Testis (tissue), 3 donors: Measurements from ENCODE around the gene ATF2. TPM values are rescaled to one million over a fixed set of nuclear protein-coding genes. Genes with fewer than 3 reads are reported as not detected.

ENCODE experiments used
- DNase-seq: peaks from one replicate; pipeline ENCODE4 v3.0.0-alpha.2; 2019
- H3K27ac ChIP-seq, 2 donors: fragments of 200-600 bp; sonication (generic); one replicate each; pipeline ENCODE4 v1.5.1; 2019
- H3K27me3 ChIP-seq: fragments of 200-600 bp; sonication (generic); one replicate; pipeline ENCODE4 v1.5.1; 2019
- H3K36me3 ChIP-seq: fragments of 200-600 bp; sonication (generic); one replicate; pipeline ENCODE4 v1.5.1; 2017; ENCODE audit warnings: low read depth; ENCODE audit errors: missing control alignments
- H3K4me1 ChIP-seq: fragments of 200-600 bp; sonication (generic); one replicate; pipeline ENCODE4 v1.5.1; 2019
- H3K4me3 ChIP-seq, 2 donors: fragments of 200-600 bp; sonication (generic); one replicate each; pipeline ENCODE4 v1.5.1; 2017 to 2019
- H3K9me3 ChIP-seq: fragments of 200-600 bp; sonication (generic); one replicate; pipeline ENCODE4 v1.5.1; 2017
- CTCF ChIP-seq, 3 experiments: fragments of 450-650 bp in 2 of 3; fragments of 200-600 bp in 1 of 3; sonication (generic) in 1 of 3; IDR thresholded peaks; one replicate each; pipeline ENCODE4 v1.5.1; 2016 to 2019; ENCODE audit warnings: antibody characterized with exemption in 3 of 3, mild to moderate bottlenecking in 2 of 3, moderate library complexity in 1 of 3
- POLR2A ChIP-seq: fragments of 450-650 bp; IDR thresholded peaks from one replicate; pipeline ENCODE4 v1.6.1; 2017; ENCODE audit warnings: antibody characterized with exemption, mild to moderate bottlenecking, moderate library complexity
- WGBS, 2 donors: methylation state at CpG; one replicate each; pipeline ENCODE4 v1.1.5; 2018; 5-methylcytosine and 5-hydroxymethylcytosine counted together
- intact Hi-C: fragments of 100-400 bp; cut with DNase I; formaldehyde crosslinking; loops from one replicate; pipeline ENCODE4 v1.15.1; 2023; ENCODE audit warnings: low total_unique reads
- polyA plus RNA-seq: library from polyadenylated mRNA; stranded (reverse); fragments of 350-450 nt; fragmentation: Illumina TruSeq; extraction: RNeasy Lipid Tissue Mini Kit (QIAGEN cat#74804); gene quantifications from one replicate; pipeline ENCODE4 v1.2.3, GENCODE V29; 2014; ENCODE audit warnings: low read depth, low replicate concordance; ENCODE audit not compliant: insufficient read depth
- total RNA-seq, 2 donors: library from RNA; depleted of rRNA; stranded (reverse); fragments of >200 nt; gene quantifications; one replicate each; pipeline ENCODE4 v1.2.3, GENCODE V29; 2016

ATF2 gene
- total and polyA plus RNA-seq, 3 donors from 2014 or later = 59.9 to 92.2 (median 83.0) TPM

GRCh38 chr2:175076272-175076671 is 91.7 kb downstream of the ATF2 start:
- Histone ChIP-seq H3K36me3 (no peaks in the 10 kb centered on the region), H3K4me3 (no peak overlapping the region), H3K27ac (no peak overlapping the region), H3K4me1 (no peaks in the 10 kb centered on the region), H3K9me3 (no peaks in the 10 kb centered on the region), H3K27me3 (no peaks in the 10 kb centered on the region)
- WGBS, 2 donors = 54 to 95% methylated on average over 1 of the region's 1 CpG
- intact Hi-C loops = no loop called here
- TF ChIP-seq POLR2A (no peak), CTCF (IDR thresholded peaks at IDR 0.05) (no peak)
- no peak for DNase-seq

DNA sequence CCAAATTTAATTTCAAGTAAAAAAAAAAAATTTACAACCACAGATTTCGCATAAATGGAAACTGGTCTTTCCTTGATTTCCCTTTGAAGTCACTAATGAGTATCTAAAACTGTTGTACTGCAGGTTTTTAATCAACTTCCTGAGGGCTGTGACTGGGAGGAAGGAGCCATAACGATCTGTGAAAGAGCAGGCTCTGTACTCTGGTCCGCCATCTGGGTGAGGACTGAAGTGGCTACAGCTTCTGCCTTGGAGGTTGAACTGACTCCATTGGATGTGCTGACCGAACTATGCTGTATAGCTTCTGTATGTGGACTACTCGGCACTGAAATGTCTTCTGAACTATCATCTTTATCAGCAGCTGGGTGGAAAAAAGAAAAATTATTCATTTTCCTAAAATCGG is 93.5 kb downstream of the ATF2 start:
- no peak for TF ChIP-seq CTCF (IDR thresholded peaks at IDR 0.05)
- TF ChIP-seq POLR2A = no peak
- DNase-seq = no peak
- Histone ChIP-seq H3K4me1 (no peaks in the 10 kb centered on the region), H3K27me3 (no peaks in the 10 kb centered on the region), H3K4me3 (no peak overlapping the region), H3K27ac (no peak overlapping the region), H3K36me3 (no peaks in the 10 kb centered on the region), H3K9me3 (no peaks in the 10 kb centered on the region)
- intact Hi-C loops = no loop called here
- WGBS, 2 donors = 70 to 78% methylated on average over 6 of the region's 6 CpGs

DNA sequence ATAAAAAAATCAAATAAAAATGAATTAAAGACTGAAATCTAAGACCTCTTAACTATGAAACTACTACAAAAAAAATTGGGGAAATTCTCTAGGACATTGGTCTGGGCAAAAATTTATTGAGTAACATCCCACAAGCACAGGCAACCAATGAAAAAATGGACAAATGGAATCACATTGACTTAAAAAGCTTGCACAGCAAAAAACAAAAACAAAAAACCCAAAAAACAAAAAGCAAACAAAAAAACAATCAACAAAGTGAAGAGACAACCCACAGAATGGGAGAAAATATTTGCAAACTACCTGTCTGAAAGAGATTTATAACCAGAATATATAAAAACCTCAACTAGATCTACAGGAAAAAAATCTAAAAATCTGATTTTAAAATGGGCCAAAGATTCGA is 99.5 kb downstream of the ATF2 start:
- DNase-seq = no peak
- no peaks in the 10 kb centered on the region for H3K4me1 ChIP-seq
- H3K9me3 ChIP-seq = no peaks in the 10 kb centered on the region
- H3K27ac ChIP-seq = no peak overlapping the region
- no peak overlapping the region for H3K4me3 ChIP-seq
- WGBS, 2 donors = 93% methylated on average over 1 of the region's 1 CpG
- intact Hi-C loops = no loop called here
- H3K27me3 ChIP-seq = no peaks in the 10 kb centered on the region
- no peak for TF ChIP-seq POLR2A
- no peak for TF ChIP-seq CTCF (IDR thresholded peaks at IDR 0.05)
- H3K36me3 ChIP-seq = no peaks in the 10 kb centered on the region

DNA sequence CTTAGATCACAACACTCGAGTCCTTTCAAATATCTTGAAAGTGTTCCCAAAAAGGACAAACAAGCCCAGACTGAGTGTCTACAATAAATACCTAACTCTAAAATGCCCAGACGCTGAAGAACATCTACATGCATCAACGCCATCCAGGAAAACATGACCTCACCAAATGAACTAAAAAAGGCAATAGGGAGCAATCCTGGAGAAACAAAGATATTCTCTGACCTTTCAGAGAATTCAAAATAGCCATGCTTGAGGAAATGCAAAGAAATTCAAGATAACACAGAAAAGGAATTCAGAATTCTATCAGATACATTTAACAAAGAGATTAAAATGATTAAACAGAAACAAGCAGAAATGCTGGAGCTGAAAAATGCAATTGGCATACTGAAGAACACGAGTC is 101.6 kb downstream of the ATF2 start:
- intact Hi-C loops = no loop called here
- Histone ChIP-seq H3K4me1 (no peaks in the 10 kb centered on the region), H3K36me3 (no peaks in the 10 kb centered on the region), H3K4me3 (no peak overlapping the region), H3K9me3 (no peaks in the 10 kb centered on the region), H3K27ac (no peak overlapping the region), H3K27me3 (no peaks in the 10 kb centered on the region)
- no peak for TF ChIP-seq POLR2A
- no peak for TF ChIP-seq CTCF (IDR thresholded peaks at IDR 0.05)
- 91 to 93% methylated on average over 4 of the region's 4 CpGs for WGBS, 2 donors
- DNase-seq = no peak

DNA sequence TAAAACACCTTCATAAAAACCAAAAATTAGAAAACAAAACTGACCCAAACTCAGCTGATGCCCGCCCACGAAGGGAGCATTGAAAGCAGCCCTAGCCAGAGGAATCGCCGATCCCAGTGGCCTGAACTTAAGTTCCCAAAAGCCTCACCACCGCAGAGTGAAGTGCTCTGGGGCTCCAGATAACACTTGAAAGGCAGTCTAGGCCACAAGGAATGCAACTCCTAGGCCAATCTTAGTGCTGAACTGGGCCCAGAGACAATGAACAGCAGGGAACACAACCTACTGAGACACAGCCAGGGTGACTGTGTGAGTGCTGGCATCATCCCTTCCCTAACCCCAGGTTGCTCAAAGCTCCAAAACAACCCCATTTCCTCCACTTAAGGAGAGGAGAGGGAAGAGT is 103.2 kb downstream of the ATF2 start:
- H3K27ac ChIP-seq = no peak overlapping the region
- no peaks in the 10 kb centered on the region for H3K4me1 ChIP-seq
- intact Hi-C loops = no loop called here
- 94 to 98% methylated on average over 5 of the region's 5 CpGs for WGBS, 2 donors
- H3K9me3 ChIP-seq = no peaks in the 10 kb centered on the region
- no peaks in the 10 kb centered on the region for H3K27me3 ChIP-seq
- no peak for DNase-seq
- no peaks in the 10 kb centered on the region for H3K36me3 ChIP-seq
- no peak overlapping the region for H3K4me3 ChIP-seq
- no peak for TF ChIP-seq CTCF (IDR thresholded peaks at IDR 0.05)
- TF ChIP-seq POLR2A = no peak
